ENCODE data around the gene UBE2M.

- TF ChIP-seq CTCF (IDR thresholded peaks at IDR 0.05) (no peak), POLR2AphosphoS5 (IDR thresholded peaks at IDR 0.05; ENCODE audit: insufficient read depth in 1 of 2, low read depth in 1 of 2) (no peak)
These were observed at the start of gene UBE2M for GRCh38 chr19:58558066-58558622.
